Measurements from ENCODE around the gene KIAA0232. TPM values are rescaled to one million over a fixed set of nuclear protein-coding genes. Genes with fewer than 3 reads are reported as not detected.

KIAA0232 gene
- total and polyA plus RNA-seq, 10 of the 15 experiments (the other 5 are each of a cell fraction or from before 2014, with no cell fraction given) = 2.8 to 15.1 (median 10.8) TPM

DNA sequence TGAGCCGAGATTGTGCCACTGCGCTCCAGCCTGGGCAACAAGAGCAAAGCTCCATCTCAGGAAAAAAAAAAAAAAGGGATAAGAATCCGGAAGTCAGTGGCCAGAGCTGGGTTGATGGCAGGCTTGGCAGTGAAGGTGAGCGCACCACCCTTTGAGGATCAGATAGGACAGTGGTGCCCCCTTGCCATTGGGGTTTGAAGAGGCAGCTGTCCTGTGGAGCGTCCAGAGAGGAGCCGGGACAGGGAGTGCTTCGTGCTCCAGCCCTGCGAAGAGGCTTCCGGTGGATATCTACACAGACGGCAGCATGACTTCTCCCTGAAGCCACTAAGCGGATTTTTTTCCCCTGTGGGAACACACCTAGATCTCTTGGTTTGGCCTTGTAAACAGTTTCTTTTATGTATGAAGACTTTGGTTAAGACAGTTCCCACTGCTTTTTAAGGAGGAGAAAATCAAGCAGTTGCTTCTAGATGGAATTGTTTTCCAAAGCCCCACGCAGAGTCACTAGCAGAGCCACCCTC lies 133.6 kb downstream of the KIAA0232 start:
- Histone ChIP-seq H2AFZ (ENCODE audit: control insufficient read depth, low read depth, low read length) (no peak overlapping the region), H3K36me3 (ENCODE audit: control insufficient read depth in 2 of 2, insufficient read depth in 2 of 2, low read length in 1 of 2) (no peaks in the 10 kb centered on the region), H3K9me3 (replicated peaks; ENCODE audit: control insufficient read depth, insufficient read depth, low read length) (no peaks in the 10 kb centered on the region), H4K20me1 (ENCODE audit: control insufficient read depth, insufficient read depth) (no peaks in the 10 kb centered on the region), H3K9ac (ENCODE audit: control insufficient read depth, insufficient read depth, low read length) (no peak overlapping the region), H3K4me3 (no peak overlapping the region), H3K27ac (ENCODE audit: control insufficient read depth, insufficient read depth) (no peak overlapping the region), H3K4me2 (ENCODE audit: control insufficient read depth, insufficient read depth) (peak overlapping the region; percentile 32; the same call in 1 of the 2 replicates), H3K4me1 (ENCODE audit: control insufficient read depth, insufficient read depth, low read length) (peaks cover 25% of the 10 kb centered on the region), H3K79me2 (ENCODE audit: control insufficient read depth, insufficient read depth, low read length) (peaks cover 13% of the 10 kb centered on the region), H3K27me3 (replicated peaks in 1 of 2; ENCODE audit: control insufficient read depth in 2 of 2, insufficient read depth in 2 of 2, low read length in 1 of 2) (no peaks in the 10 kb centered on the region)
- ChIA-PET POLR2A (interaction anchor here (0.6 to 0.9 kb wide), 3 partner anchors 23 to 77 kb away, joined by 3 read pairs; no protein-coding TSS in a partner anchor), CTCF (interaction anchor here (1.4 kb wide), 1 partner anchor 57 kb away, joined by 3 read pairs; no protein-coding TSS in a partner anchor), RAD21 (ENCODE audit: unreplicated experiment) (no interaction called here), SMC1A (ENCODE audit: uncharacterized antibody, unreplicated experiment) (interaction anchor here (1.1 to 1.7 kb wide), 2 partner anchors 42 to 98 kb away, joined by 3 to 5 read pairs; no protein-coding TSS in a partner anchor)
- intact Hi-C loops (cut with micrococcal nuclease; ENCODE audit: unreplicated experiment) (no loop called here), in situ Hi-C loops (cut with MboI) (no loop called here)
- TF ChIP-seq CREB1 (IDR thresholded peaks at IDR 0.05; ENCODE audit: low read depth) = no peak
- no peak for TF ChIP-seq ZNF217 (IDR thresholded peaks at IDR 0.05)
- no peak for TF ChIP-seq NR2C1 (IDR thresholded peaks at IDR 0.05)
- no peak for TF ChIP-seq ZNF207 (IDR thresholded peaks at IDR 0.05; ENCODE audit: borderline replicate concordance)
- no peak for TF ChIP-seq CBX5 (IDR thresholded peaks at IDR 0.05; ENCODE audit: low read depth)
- no peak for TF ChIP-seq ZNF622 (IDR thresholded peaks at IDR 0.05)
- no peak for TF ChIP-seq TAF1 (IDR thresholded peaks at IDR 0.05; ENCODE audit: borderline replicate concordance, low read depth, low read length)
- TF ChIP-seq, protein P1, sequence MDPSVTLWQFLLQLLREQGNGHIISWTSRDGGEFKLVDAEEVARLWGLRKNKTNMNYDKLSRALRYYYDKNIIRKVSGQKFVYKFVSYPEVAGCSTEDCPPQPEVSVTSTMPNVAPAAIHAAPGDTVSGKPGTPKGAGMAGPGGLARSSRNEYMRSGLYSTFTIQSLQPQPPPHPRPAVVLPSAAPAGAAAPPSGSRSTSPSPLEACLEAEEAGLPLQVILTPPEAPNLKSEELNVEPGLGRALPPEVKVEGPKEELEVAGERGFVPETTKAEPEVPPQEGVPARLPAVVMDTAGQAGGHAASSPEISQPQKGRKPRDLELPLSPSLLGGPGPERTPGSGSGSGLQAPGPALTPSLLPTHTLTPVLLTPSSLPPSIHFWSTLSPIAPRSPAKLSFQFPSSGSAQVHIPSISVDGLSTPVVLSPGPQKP (IDR thresholded peaks at IDR 0.05; ENCODE audit: low read depth, low read length) = no peak
- no peak for TF ChIP-seq ZSCAN29 (IDR thresholded peaks at IDR 0.05)
- TF ChIP-seq EZH2 (IDR thresholded peaks at IDR 0.05; ENCODE audit: borderline replicate concordance, control insufficient read depth, low read depth, low read length) = no peak
- ATAC-seq (no peak), FAIRE-seq (no peak), DNase-seq (ENCODE audit: low read depth, low spot score) (no peak)
- BruUV-seq (replicated peaks) = no TSS peak
- over 99% methylated on average over 12 of the region's 12 CpGs for WGBS (ENCODE audit: insufficient coverage, insufficient replicate concordance, low lambda C conversion rate, missing lambda C conversion rate)

Data from GM12878 (cell line).